Measurements from ENCODE around the gene SMIM7. TPM values are rescaled to one million over a fixed set of nuclear protein-coding genes. Genes with fewer than 3 reads are reported as not detected.

SMIM7 gene
- total and polyA plus RNA-seq, 2 of the 13 experiments (the other 11 are each of a cell fraction or from before 2014, with no cell fraction given), result 55.7 to 74.9 TPM

GRCh38 chr19:16628183-16628983 is 31.6 kb downstream of the SMIM7 start, which contains the start of gene MED26 (continued):
- TF ChIP-seq, protein P1, sequence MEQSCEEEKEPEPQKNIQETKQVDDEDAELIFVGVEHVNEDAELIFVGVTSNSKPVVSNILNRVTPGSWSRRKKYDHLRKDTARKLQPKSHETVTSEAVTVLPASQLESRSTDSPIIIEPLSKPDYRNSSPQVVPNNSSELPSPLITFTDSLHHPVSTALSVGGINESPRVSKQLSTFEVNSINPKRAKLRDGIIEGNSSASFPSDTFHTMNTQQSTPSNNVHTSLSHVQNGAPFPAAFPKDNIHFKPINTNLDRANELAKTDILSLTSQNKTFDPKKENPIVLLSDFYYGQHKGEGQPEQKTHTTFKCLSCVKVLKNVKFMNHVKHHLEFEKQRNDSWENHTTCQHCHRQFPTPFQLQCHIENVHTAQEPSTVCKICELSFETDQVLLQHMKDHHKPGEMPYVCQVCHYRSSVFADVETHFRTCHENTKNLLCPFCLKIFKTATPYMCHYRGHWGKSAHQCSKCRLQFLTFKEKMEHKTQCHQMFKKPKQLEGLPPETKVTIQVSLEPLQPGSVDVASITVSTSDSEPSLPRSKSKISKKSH (CRISPR knock-in tag; IDR thresholded peaks at IDR 0.05; ENCODE audit: borderline replicate concordance), result peak; percentile 77; the same call in 1 of the 2 replicates
- TF ChIP-seq ZNF484 (CRISPR knock-in tag; IDR thresholded peaks at IDR 0.05; ENCODE audit: borderline replicate concordance, low read depth) (no peak), HNF1B (CRISPR knock-in tag; IDR thresholded peaks at IDR 0.05) (peak; percentile 89), TBX3 (IDR thresholded peaks at IDR 0.05; ENCODE audit: borderline replicate concordance) (no peak), SKI (IDR thresholded peaks at IDR 0.05; ENCODE audit: partially characterized antibody) (peak; percentile 28), ZNF607 (CRISPR knock-in tag; IDR thresholded peaks at IDR 0.05; ENCODE audit: borderline replicate concordance) (no peak), ZNF160 (CRISPR knock-in tag; IDR thresholded peaks at IDR 0.05) (no peak), ZNF556 (CRISPR knock-in tag; IDR thresholded peaks at IDR 0.05; ENCODE audit: borderline replicate concordance) (peak; percentile 43; the same call in 1 of the 2 replicates), AGO1 (IDR thresholded peaks at IDR 0.05; ENCODE audit: low read depth, low read length, poor library complexity, severe bottlenecking) (peak; percentile 74), ZNF547 (CRISPR knock-in tag; IDR thresholded peaks at IDR 0.05) (peak; percentile 81), SATB2 (CRISPR knock-in tag; IDR thresholded peaks at IDR 0.05) (no peak), SUZ12 (IDR thresholded peaks at IDR 0.05; ENCODE audit: low read depth, low read length) (peak; percentile 23; the same call in 1 of the 2 replicates), TBX2 (CRISPR knock-in tag; IDR thresholded peaks at IDR 0.05; ENCODE audit: borderline replicate concordance) (peak; percentile 82), ZNF841 (CRISPR knock-in tag; IDR thresholded peaks at IDR 0.05; ENCODE audit: borderline replicate concordance) (no peak), RELA (CRISPR knock-in tag; IDR thresholded peaks at IDR 0.05) (no peak), GPN1 (CRISPR knock-in tag; IDR thresholded peaks at IDR 0.05; ENCODE audit: borderline replicate concordance) (no peak), ZUFSP (CRISPR knock-in tag; IDR thresholded peaks at IDR 0.05; ENCODE audit: borderline replicate concordance) (no peak), KLF11 (CRISPR knock-in tag; IDR thresholded peaks at IDR 0.05) (no peak), ZNF790 (CRISPR knock-in tag; IDR thresholded peaks at IDR 0.05; ENCODE audit: borderline replicate concordance) (peak; percentile 83; the same call in 1 of the 2 replicates)
- TF ChIP-seq, protein P2, sequence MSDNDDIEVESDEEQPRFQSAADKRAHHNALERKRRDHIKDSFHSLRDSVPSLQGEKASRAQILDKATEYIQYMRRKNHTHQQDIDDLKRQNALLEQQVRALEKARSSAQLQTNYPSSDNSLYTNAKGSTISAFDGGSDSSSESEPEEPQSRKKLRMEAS (IDR thresholded peaks at IDR 0.05), result peak; percentile 84
- TF ChIP-seq, protein P3, sequence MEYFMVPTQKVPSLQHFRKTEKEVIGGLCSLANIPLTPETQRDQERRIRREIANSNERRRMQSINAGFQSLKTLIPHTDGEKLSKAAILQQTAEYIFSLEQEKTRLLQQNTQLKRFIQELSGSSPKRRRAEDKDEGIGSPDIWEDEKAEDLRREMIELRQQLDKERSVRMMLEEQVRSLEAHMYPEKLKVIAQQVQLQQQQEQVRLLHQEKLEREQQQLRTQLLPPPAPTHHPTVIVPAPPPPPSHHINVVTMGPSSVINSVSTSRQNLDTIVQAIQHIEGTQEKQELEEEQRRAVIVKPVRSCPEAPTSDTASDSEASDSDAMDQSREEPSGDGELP (IDR thresholded peaks at IDR 0.05; ENCODE audit: borderline replicate concordance, low read depth), result peak; percentile 22; the same call in 1 of the 2 replicates
- TF ChIP-seq, protein P4, sequence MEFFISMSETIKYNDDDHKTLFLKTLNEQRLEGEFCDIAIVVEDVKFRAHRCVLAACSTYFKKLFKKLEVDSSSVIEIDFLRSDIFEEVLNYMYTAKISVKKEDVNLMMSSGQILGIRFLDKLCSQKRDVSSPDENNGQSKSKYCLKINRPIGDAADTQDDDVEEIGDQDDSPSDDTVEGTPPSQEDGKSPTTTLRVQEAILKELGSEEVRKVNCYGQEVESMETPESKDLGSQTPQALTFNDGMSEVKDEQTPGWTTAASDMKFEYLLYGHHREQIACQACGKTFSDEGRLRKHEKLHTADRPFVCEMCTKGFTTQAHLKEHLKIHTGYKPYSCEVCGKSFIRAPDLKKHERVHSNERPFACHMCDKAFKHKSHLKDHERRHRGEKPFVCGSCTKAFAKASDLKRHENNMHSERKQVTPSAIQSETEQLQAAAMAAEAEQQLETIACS (CRISPR knock-in tag; IDR thresholded peaks at IDR 0.05), result peak; percentile 74
